ENCODE measurements around the gene ST3GAL3.

ST3GAL3 gene

DNA sequence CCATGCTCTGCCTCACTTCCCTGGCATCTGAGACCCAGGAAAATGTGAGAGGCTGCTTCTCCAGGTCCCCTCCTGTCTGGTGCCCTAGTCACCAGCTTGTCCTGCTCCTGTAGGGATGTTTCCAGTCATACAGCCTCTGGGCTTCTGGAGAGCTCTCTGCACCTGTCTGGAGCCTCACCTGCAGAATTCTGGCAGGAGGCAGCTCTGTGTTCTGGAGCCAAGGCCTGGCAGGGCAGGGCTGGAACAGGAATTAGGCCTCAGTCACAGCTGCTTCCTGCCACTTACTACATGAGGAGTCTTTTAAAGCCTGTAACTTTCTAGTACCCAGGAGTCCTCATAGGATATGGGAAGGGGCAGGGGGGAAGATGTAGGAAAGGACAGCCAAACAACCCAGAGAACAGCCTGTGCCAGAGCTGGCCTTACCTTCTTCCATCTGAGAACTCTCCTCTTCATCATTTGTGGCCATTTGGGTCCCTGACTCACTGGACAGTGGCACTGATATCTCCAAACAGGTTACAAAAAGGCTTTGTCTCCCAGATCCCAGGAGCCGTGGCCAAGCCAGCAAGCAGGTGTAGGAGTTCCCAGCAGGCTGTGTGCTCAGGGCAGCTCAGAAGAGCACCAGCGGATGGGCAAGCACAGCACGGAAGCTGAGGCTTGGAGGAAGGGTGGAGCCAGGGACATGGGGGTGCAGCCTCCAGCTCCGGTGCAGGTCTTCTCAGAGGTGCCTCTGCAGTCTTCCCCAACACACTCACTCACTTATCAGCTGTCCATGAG is 194.9 kb downstream of the ST3GAL3 start:
- Histone ChIP-seq H3K9ac (no peak overlapping the region), H3K4me2 (no peak overlapping the region), H3K27me3 (ENCODE audit: insufficient read depth, low read depth) (no peaks in the 10 kb centered on the region), H3K79me2 (ENCODE audit: insufficient read depth, low read depth) (no peaks in the 10 kb centered on the region), H2AFZ (ENCODE audit: low read depth) (no peak overlapping the region), H3K4me3 (IDR thresholded peaks at IDR 0.05; ENCODE audit: insufficient read depth, low read depth, low read length) (no peak overlapping the region), H3K36me3 (ENCODE audit: insufficient read depth) (no peaks in the 10 kb centered on the region), H3K27ac (no peak overlapping the region), H4K20me1 (ENCODE audit: insufficient read depth) (no peaks in the 10 kb centered on the region), H3K4me1 (ENCODE audit: low read depth, poor library complexity, severe bottlenecking) (no peaks in the 10 kb centered on the region)
- TF ChIP-seq, protein P1, sequence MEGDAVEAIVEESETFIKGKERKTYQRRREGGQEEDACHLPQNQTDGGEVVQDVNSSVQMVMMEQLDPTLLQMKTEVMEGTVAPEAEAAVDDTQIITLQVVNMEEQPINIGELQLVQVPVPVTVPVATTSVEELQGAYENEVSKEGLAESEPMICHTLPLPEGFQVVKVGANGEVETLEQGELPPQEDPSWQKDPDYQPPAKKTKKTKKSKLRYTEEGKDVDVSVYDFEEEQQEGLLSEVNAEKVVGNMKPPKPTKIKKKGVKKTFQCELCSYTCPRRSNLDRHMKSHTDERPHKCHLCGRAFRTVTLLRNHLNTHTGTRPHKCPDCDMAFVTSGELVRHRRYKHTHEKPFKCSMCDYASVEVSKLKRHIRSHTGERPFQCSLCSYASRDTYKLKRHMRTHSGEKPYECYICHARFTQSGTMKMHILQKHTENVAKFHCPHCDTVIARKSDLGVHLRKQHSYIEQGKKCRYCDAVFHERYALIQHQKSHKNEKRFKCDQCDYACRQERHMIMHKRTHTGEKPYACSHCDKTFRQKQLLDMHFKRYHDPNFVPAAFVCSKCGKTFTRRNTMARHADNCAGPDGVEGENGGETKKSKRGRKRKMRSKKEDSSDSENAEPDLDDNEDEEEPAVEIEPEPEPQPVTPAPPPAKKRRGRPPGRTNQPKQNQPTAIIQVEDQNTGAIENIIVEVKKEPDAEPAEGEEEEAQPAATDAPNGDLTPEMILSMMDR (conservative IDR thresholded peaks at IDR 0.05; ENCODE audit: low read depth, low read length) = no peak

DNA sequence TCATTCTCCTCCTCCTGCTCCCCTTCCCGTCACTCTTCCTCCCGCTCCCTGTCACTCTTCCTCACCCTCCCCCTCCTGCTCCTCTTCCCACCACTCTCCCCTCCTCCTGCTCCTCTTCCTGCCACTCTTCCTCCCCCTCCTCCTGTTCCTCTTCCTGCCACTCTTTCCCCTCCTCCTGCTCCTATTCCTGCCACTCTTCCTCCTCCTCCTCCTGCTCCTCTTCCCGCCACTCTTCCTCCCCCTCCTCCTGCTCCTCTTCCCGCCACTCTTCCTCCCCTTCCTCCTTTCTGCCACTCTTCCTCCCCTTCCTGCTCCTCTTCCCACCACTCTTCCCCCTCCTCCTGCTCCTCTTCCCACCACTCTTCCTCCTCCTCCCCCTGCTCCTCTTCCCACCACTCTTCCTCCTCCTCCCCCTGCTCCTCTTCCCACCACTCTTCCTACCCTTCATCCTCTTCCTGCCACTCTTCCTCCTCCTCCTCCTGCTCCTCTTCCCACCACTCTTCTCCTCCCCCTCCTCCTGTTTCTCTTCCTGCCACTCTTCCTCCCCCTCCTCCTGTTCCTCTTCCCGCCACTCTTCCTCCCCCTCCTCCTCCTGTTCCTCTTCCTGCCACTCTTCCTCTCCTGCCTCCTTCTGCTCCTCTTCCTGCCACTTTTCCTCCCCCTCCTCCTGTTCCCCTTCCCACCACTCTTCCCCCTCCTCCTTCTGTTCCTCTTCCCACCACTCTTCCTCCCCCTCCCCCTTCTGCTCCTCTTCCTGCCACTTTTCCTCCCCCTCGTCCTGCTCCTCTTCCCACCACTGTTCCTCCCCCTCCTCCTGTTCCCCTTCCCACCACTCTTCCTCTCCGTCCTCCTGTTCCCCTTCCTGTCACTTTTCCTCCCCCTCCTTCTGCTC is 197.6 kb downstream of the ST3GAL3 start:
- no peak overlapping the region for H3K4me3 ChIP-seq (IDR thresholded peaks at IDR 0.05; ENCODE audit: insufficient read depth, low read depth, low read length)
- no peaks in the 10 kb centered on the region for H4K20me1 ChIP-seq (ENCODE audit: insufficient read depth)
- H3K36me3 ChIP-seq (ENCODE audit: insufficient read depth) = no peaks in the 10 kb centered on the region
- no peaks in the 10 kb centered on the region for H3K79me2 ChIP-seq (ENCODE audit: insufficient read depth, low read depth)
- no peaks in the 10 kb centered on the region for H3K27me3 ChIP-seq (ENCODE audit: insufficient read depth, low read depth)
- no peak overlapping the region for H2AFZ ChIP-seq (ENCODE audit: low read depth)
- H3K27ac ChIP-seq = no peak overlapping the region
- H3K9ac ChIP-seq = no peak overlapping the region
- no peak overlapping the region for H3K4me2 ChIP-seq
- TF ChIP-seq, protein P1 (conservative IDR thresholded peaks at IDR 0.05; ENCODE audit: low read depth, low read length) = no peak
- peaks cover 3% of the 10 kb centered on the region for H3K4me1 ChIP-seq (ENCODE audit: low read depth, poor library complexity, severe bottlenecking)

DNA sequence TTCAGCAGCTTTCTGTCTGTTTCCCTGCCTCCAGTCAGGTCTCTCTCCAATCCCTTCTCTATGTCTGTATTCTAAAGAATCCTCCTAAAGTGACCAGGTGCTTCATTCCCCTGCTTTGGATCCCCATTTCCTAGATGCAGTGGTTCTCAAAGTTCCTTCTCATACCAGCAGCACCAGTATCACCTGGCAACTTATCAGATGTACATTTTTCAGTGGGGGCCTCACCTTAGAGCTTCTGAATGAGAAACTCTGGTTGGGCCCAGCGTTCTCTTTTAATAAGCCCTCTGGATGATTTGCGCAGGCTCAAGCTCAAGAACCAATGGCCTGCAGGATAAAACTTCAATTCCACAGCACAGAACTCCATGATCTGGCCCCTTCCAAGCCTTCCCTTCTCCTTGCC is 200.9 kb downstream of the ST3GAL3 start:
- Histone ChIP-seq H3K79me2 (ENCODE audit: insufficient read depth, low read depth) (no peaks in the 10 kb centered on the region), H3K4me3 (IDR thresholded peaks at IDR 0.05; ENCODE audit: insufficient read depth, low read depth, low read length) (no peak overlapping the region), H3K27me3 (ENCODE audit: insufficient read depth, low read depth) (no peaks in the 10 kb centered on the region), H4K20me1 (ENCODE audit: insufficient read depth) (no peaks in the 10 kb centered on the region), H2AFZ (ENCODE audit: low read depth) (no peak overlapping the region), H3K36me3 (ENCODE audit: insufficient read depth) (no peaks in the 10 kb centered on the region), H3K4me2 (no peak overlapping the region), H3K9ac (no peak overlapping the region), H3K4me1 (ENCODE audit: low read depth, poor library complexity, severe bottlenecking) (peaks cover 8% of the 10 kb centered on the region), H3K27ac (no peak overlapping the region)
- TF ChIP-seq, protein P1 (conservative IDR thresholded peaks at IDR 0.05; ENCODE audit: low read depth, low read length) = no peak

DNA sequence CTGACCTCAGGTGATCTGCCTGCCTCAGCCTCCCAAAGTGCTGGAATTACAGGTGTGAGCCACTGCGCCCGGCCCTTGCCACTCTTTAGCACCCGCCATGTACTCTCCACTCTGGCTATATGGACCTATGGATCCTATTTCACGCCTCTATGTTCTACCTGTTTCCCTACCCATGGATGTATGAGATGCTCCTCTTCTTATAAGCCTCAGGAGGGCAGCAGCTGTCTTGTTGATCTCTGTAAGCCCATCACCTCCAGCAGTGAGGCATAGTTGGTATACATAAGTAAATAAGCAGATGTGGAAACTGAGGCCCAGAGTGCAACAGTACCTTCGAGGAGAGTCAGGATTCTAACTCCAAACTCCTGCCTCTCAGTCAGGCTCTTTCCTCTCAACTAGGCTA is 201.5 kb downstream of the ST3GAL3 start:
- H4K20me1 ChIP-seq (ENCODE audit: insufficient read depth) = no peaks in the 10 kb centered on the region
- peaks cover 8% of the 10 kb centered on the region for H3K4me1 ChIP-seq (ENCODE audit: low read depth, poor library complexity, severe bottlenecking)
- H2AFZ ChIP-seq (ENCODE audit: low read depth) = no peak overlapping the region
- TF ChIP-seq, protein P1 (conservative IDR thresholded peaks at IDR 0.05; ENCODE audit: low read depth, low read length) = no peak
- H3K4me2 ChIP-seq = no peak overlapping the region
- no peak overlapping the region for H3K9ac ChIP-seq
- no peak overlapping the region for H3K27ac ChIP-seq
- no peak overlapping the region for H3K4me3 ChIP-seq (IDR thresholded peaks at IDR 0.05; ENCODE audit: insufficient read depth, low read depth, low read length)
- H3K36me3 ChIP-seq (ENCODE audit: insufficient read depth) = no peaks in the 10 kb centered on the region
- no peaks in the 10 kb centered on the region for H3K79me2 ChIP-seq (ENCODE audit: insufficient read depth, low read depth)
- H3K27me3 ChIP-seq (ENCODE audit: insufficient read depth, low read depth) = no peaks in the 10 kb centered on the region

All from KMS-11 (cell line).